A549 (cell line): Measurements from ENCODE around the gene IQSEC3. TPM values are rescaled to one million over a fixed set of nuclear protein-coding genes. Genes with fewer than 3 reads are reported as not detected.

Experiments
- ATAC-seq, 2 experiments: fragments of 200-7000 bp in 1 of 2; fragments of >200 bp in 1 of 2; cut with Nextera tagmentation in 1 of 2; cut with Tn5 transposase in 1 of 2; 3 replicates each; pipeline versions ENCODE4 v1.8.0 to v1.9.1; 2018 to 2020; ENCODE audit warnings: mild to moderate bottlenecking in 1 of 2, moderate library complexity in 1 of 2
- CTCF ChIA-PET: fragments of 300-600 bp; sonication (Branson Sonifier 250); formaldehyde crosslinking; extraction: SDS; loops from one replicate; lab custom pipeline; 2021; ENCODE audit warnings: antibody characterized with exemption, inconsistent platforms; lab: Yijun Ruan, JAX
- POLR2A ChIA-PET: fragments of 350-600 bp; formaldehyde crosslinking; extraction: SDS; loops from one replicate; lab custom pipeline; 2021; ENCODE audit warnings: antibody characterized with exemption, inconsistent platforms; lab: Yijun Ruan, JAX
- DNase-seq, 2 experiments: peaks; one replicate each; pipeline versions ENCODE4 v3.0.0 to v3.0.0-alpha.2; 2011 to 2016; ENCODE audit warnings: low read depth in 1 of 2, low spot score in 1 of 2
- FAIRE-seq: peaks from 2 replicates; lab custom pipeline; 2011; peaks lifted over from hg19 to GRCh38; lab: Jason Lieb, UNC
- H3K27ac ChIP-seq, 2 experiments: fragments of >200 bp; sonication (Bioruptor Twin); formaldehyde crosslinking; 3 replicates each; pipeline ENCODE4 v1.5.1; 2016 to 2017
- H3K4me1 ChIP-seq: fragments of >200 bp; sonication (Bioruptor Twin); formaldehyde crosslinking; 3 replicates; pipeline ENCODE4 v1.6.1; 2016
- H3K4me2 ChIP-seq: fragments of >200 bp; sonication (Bioruptor Twin); formaldehyde crosslinking; 3 replicates; pipeline ENCODE4 v1.6.1; 2016
- H3K4me3 ChIP-seq: fragments of >200 bp; sonication (Bioruptor Twin); formaldehyde crosslinking; 3 replicates; pipeline ENCODE4 v1.5.1; 2016
- H3K9me3 ChIP-seq: fragments of >200 bp; sonication (Bioruptor Twin); formaldehyde crosslinking; 3 replicates; pipeline ENCODE4 v1.6.1; 2016
- CEBPB ChIP-seq, 2 experiments: fragments of >200 bp in 1 of 2; sonication (Bioruptor Twin) in 1 of 2; formaldehyde crosslinking in 1 of 2; IDR thresholded peaks; 2 replicates each; pipeline ENCODE4 v1.6.1; 2012 to 2016
- CTCF ChIP-seq: fragments of >200 bp; sonication (Bioruptor Twin); formaldehyde crosslinking; IDR thresholded peaks from 3 replicates; pipeline ENCODE4 v1.5.1; 2016
- EP300 ChIP-seq, 2 experiments: fragments of >200 bp; sonication (Bioruptor Twin); formaldehyde crosslinking; IDR thresholded peaks; 2 replicates in 1 of 2; 3 replicates in 1 of 2; pipeline ENCODE4 v1.6.1; 2016 to 2017
- FOSB ChIP-seq: fragments of 250-450 bp; sonication (Bioruptor Pico); IDR thresholded peaks from 2 replicates; pipeline ENCODE4 v1.5.0; 2020; ENCODE audit warnings: mild to moderate bottlenecking, moderate library complexity
- FOXS1 ChIP-seq: fragments of 250-450 bp; sonication (Bioruptor Pico); IDR thresholded peaks from 2 replicates; pipeline ENCODE4 v1.5.0; 2020; ENCODE audit warnings: mild to moderate bottlenecking, moderate library complexity
- HOXA7 ChIP-seq: fragments of 250-450 bp; sonication (Bioruptor Pico); IDR thresholded peaks from 2 replicates; pipeline ENCODE4 v1.5.0; 2020; ENCODE audit warnings: mild to moderate bottlenecking, moderate library complexity
- KDM5A ChIP-seq: fragments of 200-600 bp; sonication (generic); IDR thresholded peaks from 2 replicates; pipeline ENCODE4 v1.6.1; 2016; ENCODE audit warnings: antibody characterized with exemption, mild to moderate bottlenecking
- MAFK ChIP-seq: fragments of 450-650 bp; IDR thresholded peaks from 2 replicates; pipeline ENCODE4 v1.6.1; 2014; ENCODE audit not compliant: partially characterized antibody
- MAX ChIP-seq: IDR thresholded peaks from 2 replicates; pipeline ENCODE4 v1.6.1; 2012
- MYC ChIP-seq: IDR thresholded peaks from 2 replicates; pipeline ENCODE4 v1.6.1; 2012; ENCODE audit warnings: mild to moderate bottlenecking, inconsistent platforms, low read length, improper control_type of control experiment, borderline replicate concordance
- NFE2L2 ChIP-seq: fragments of 150-350 bp; conservative IDR thresholded peaks from 2 replicates; pipeline ENCODE4 v1.6.1; 2014; ENCODE audit warnings: low read length
- PBX3 ChIP-seq: IDR thresholded peaks from 2 replicates; pipeline ENCODE4 v1.6.1; 2012
- PHF8 ChIP-seq: fragments of 200-600 bp; sonication (generic); IDR thresholded peaks from 2 replicates; pipeline ENCODE4 v1.6.1; 2016; ENCODE audit warnings: low read depth, mild to moderate bottlenecking, antibody characterized with exemption, moderate library complexity, borderline replicate concordance
- POLR2A ChIP-seq: IDR thresholded peaks from 2 replicates; pipeline ENCODE4 v1.6.1; 2012; ENCODE audit warnings: mild to moderate bottlenecking, low read length
- TFCP2L1 ChIP-seq: fragments of 250-450 bp; sonication (Bioruptor Pico); IDR thresholded peaks from 2 replicates; pipeline ENCODE4 v1.5.0; 2021; ENCODE audit warnings: mild to moderate bottlenecking
- USF2 ChIP-seq: fragments of 450-650 bp; IDR thresholded peaks from 2 replicates; pipeline ENCODE4 v1.6.1; 2014; ENCODE audit warnings: antibody characterized with exemption
- ZC3H11A ChIP-seq: fragments of 450-650 bp; IDR thresholded peaks from 2 replicates; pipeline ENCODE4 v1.6.1; 2014; ENCODE audit warnings: antibody characterized with exemption, mild to moderate bottlenecking
- ZFP36 ChIP-seq: fragments of 450-650 bp; IDR thresholded peaks from 2 replicates; pipeline ENCODE4 v1.6.1; 2014; ENCODE audit warnings: borderline replicate concordance; ENCODE audit not compliant: partially characterized antibody
- WGBS: methylation state at CpG from one replicate; pipeline ENCODE4 v1.1.6; 2017; ENCODE audit errors: missing lambda C conversion rate; 5-methylcytosine and 5-hydroxymethylcytosine counted together
- polyA plus RNA-seq, 4 experiments: library from polyadenylated mRNA; depleted of rRNA in 3 of 4; stranded (reverse); fragments of >200 nt; fragmentation: RNase III in 1 of 4; extraction: RNeasy Plus Mini Kit Qiagen cat#74134 plus additional on column Dnase treatment in 1 of 4; gene quantifications; 2 replicates in 3 of 4; 3 replicates in 1 of 4; pipeline ENCODE4 v1.2.3, GENCODE V29; 2011 to 2017

Gene IQSEC3
- polyA plus RNA-seq, 2 of the 4 experiments (the other 2 are of a cell fraction) = not detected

- H3K4me2 ChIP-seq = no peak overlapping the region
- DNase-seq (no peak), ATAC-seq (0 out of 6 replicates have a peak, but pooled peaks of 1 of the 2 experiments have one; percentile 19), FAIRE-seq (no peak)
- CTCF ChIA-PET = interaction anchor here (1.1 to 2.0 kb wide), 2 partner anchors 9 to 25 kb away, joined by 3 to 14 read pairs; no protein-coding TSS in a partner anchor
- no peak overlapping the region for H3K27ac ChIP-seq
- H3K4me3 ChIP-seq = no peak overlapping the region
- 78% methylated on average over 19 of the region's 19 CpGs for whole genome bisulfite sequencing
- H3K4me1 ChIP-seq = no peaks in the 10 kb centered on the region
- H3K9me3 ChIP-seq = no peaks in the 10 kb centered on the region
- TF ChIP-seq HOXA7 (CRISPR knock-in tag) (no peak), MAFK (peak; percentile 91)
- POLR2A ChIA-PET = no interaction called here
Measured at GRCh38 chr12:143964-144649, 77.5 kb downstream of the IQSEC3 start.

GRCh38 chr12:144650-145284, 78.2 kb downstream of the IQSEC3 start:
- DNase-seq (no peak), FAIRE-seq (no peak), ATAC-seq (no peak)
- ChIA-PET POLR2A (no interaction called here), CTCF (interaction anchor here (1.0 to 2.0 kb wide), 3 partner anchors 9 to 24 kb away, joined by 3 to 14 read pairs (median 3); no protein-coding TSS in a partner anchor)
- Histone ChIP-seq H3K9me3 (no peaks in the 10 kb centered on the region), H3K4me1 (no peaks in the 10 kb centered on the region), H3K27ac (no peak overlapping the region), H3K4me2 (no peak overlapping the region), H3K4me3 (no peak overlapping the region)
- 68% methylated on average over 5 of the region's 5 CpGs for WGBS
- TF ChIP-seq CTCF = no peak
- no peak for TF ChIP-seq CEBPB (IDR thresholded peaks at IDR 0.05)
- no peak for TF ChIP-seq KDM5A
- no peak for TF ChIP-seq PBX3
- TF ChIP-seq EP300 (IDR thresholded peaks at IDR 0.05) = no peak
- TF ChIP-seq MAX = no peak
- TF ChIP-seq MYC = no peak
- no peak for TF ChIP-seq POLR2A
- no peak for TF ChIP-seq FOSB
- no peak for TF ChIP-seq HOXA7 (CRISPR knock-in tag)
- TF ChIP-seq ZFP36 = no peak
- no peak for TF ChIP-seq ZC3H11A
- TF ChIP-seq FOXS1 (CRISPR knock-in tag) = no peak
- no peak for TF ChIP-seq TFCP2L1 (CRISPR knock-in tag)
- TF ChIP-seq PHF8 = no peak

- DNase-seq (no peak), FAIRE-seq (no peak), ATAC-seq (no peak)
- ChIA-PET CTCF (interaction anchor here (1.0 to 2.0 kb wide), 4 partner anchors 8 to 23 kb away, joined by 3 to 14 read pairs (median 4); no protein-coding TSS in a partner anchor), POLR2A (no interaction called here)
- Histone ChIP-seq H3K4me3 (no peak overlapping the region), H3K9me3 (no peaks in the 10 kb centered on the region), H3K4me2 (no peak overlapping the region)
- 73% methylated on average over 14 of the region's 14 CpGs for WGBS
- TF ChIP-seq NFE2L2 (no peak), USF2 (no peak)
- TF ChIP-seq, all 56 proteins: peak for 0
- Histone ChIP-seq H3K27ac (no peak overlapping the region), H3K4me1 (no peaks in the 10 kb centered on the region)
Measured at GRCh38 chr12:145369-145960, 78.9 kb downstream of the IQSEC3 start.
